ENCODE measurements around the gene FREM2.

FREM2 gene

GRCh38 chr13:38697197-38697596 lies 10.3 kb downstream of the FREM2 start:
- DNase-seq (ENCODE audit: low read depth), result no peak
- TF ChIP-seq CTCF (IDR thresholded peaks at IDR 0.05; ENCODE audit: insufficient read depth, low read depth, low read length, missing control alignments), result no peak
- H3K4me3 ChIP-seq (ENCODE audit: low read depth, low read length), result no peak overlapping the region

- DNase-seq (ENCODE audit: low read depth), result no peak
- H3K4me3 ChIP-seq (ENCODE audit: low read depth, low read length), result no peak overlapping the region
- TF ChIP-seq CTCF (IDR thresholded peaks at IDR 0.05; ENCODE audit: insufficient read depth, low read depth, low read length, missing control alignments), result no peak
These were observed 10.9 kb downstream of the FREM2 start for GRCh38 chr13:38697628-38698333.

- TF ChIP-seq CTCF (IDR thresholded peaks at IDR 0.05; ENCODE audit: insufficient read depth, low read depth, low read length, missing control alignments), result no peak
- no peak overlapping the region for H3K4me3 ChIP-seq (ENCODE audit: low read depth, low read length)
- DNase-seq (ENCODE audit: low read depth), result no peak
These were observed 13.2 kb downstream of the FREM2 start for GRCh38 chr13:38700051-38700450.

GRCh38 chr13:38702669-38703068 lies 15.8 kb downstream of the FREM2 start:
- no peak for TF ChIP-seq CTCF (IDR thresholded peaks at IDR 0.05; ENCODE audit: insufficient read depth, low read depth, low read length, missing control alignments)
- no peak for DNase-seq (ENCODE audit: low read depth)
- H3K4me3 ChIP-seq (ENCODE audit: low read depth, low read length), result no peak overlapping the region

GRCh38 chr13:38703255-38703654 lies 16.4 kb downstream of the FREM2 start:
- no peak for DNase-seq (ENCODE audit: low read depth)
- TF ChIP-seq CTCF (IDR thresholded peaks at IDR 0.05; ENCODE audit: insufficient read depth, low read depth, low read length, missing control alignments), result no peak
- H3K4me3 ChIP-seq (ENCODE audit: low read depth, low read length), result no peak overlapping the region

- H3K4me3 ChIP-seq (ENCODE audit: low read depth, low read length), result no peak overlapping the region
- no peak for DNase-seq (ENCODE audit: low read depth)
- TF ChIP-seq CTCF (IDR thresholded peaks at IDR 0.05; ENCODE audit: insufficient read depth, low read depth, low read length, missing control alignments), result no peak
These were observed 18.5 kb downstream of the FREM2 start for GRCh38 chr13:38705365-38705764.

GRCh38 chr13:38707460-38707859 lies 20.6 kb downstream of the FREM2 start:
- no peak overlapping the region for H3K4me3 ChIP-seq (ENCODE audit: low read depth, low read length)
- TF ChIP-seq CTCF (IDR thresholded peaks at IDR 0.05; ENCODE audit: insufficient read depth, low read depth, low read length, missing control alignments), result no peak
- DNase-seq (ENCODE audit: low read depth), result no peak

Measured in GM12865 (cell line).